NCI-H526 (cell line): ENCODE measurements around the gene CHD3.
A peak's percentile ranks its signal among the peaks of the same experiment; 100 is the strongest.
"Not testable (repeated sequence)": the region's sequence is repeated elsewhere in the genome, so short reads cannot be mapped to it uniquely, and the experiment has no call there.

Experiments
- DNase-seq, 2 experiments: peaks; one replicate each; lab custom pipeline; 2025; lab: John Stamatoyannopoulos, UW

CHD3 gene

DNA sequence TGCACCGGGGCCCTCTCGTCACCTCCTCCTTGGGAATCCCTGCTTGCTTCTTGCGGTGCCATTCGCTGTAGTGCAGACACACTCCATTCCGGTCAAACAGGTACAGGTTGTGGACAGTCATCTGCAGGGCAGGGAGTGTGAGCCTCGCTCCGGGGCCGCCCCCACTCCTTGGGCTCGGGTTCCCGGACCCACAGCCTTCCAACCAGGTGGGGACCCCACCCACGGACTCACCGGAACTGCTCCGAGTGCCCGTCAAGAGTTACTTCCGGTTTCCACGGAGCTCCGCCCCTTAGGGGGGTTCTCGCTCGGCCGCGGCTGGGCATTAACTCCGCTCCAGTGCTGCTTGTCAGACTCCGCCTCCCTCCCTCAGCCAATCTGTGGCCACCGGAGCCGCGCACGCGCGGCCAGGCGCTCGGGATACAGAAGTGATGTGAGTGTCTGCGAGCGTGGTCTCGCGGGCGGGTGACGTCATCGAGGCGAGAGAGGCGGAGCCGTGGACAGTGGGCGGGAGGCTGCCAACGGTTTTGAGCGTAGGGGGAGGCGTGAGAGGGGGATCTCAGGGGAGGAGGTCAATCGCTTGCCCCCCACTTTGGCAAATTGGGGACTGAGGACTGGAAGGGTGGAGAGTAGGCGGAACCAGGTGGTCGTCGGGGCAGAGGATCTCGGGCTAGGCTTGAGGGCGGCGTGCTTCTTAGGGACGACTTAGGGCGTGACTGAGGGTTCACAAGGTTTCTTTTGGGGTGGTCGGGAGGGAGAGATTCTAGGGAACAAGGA is 43.3 kb downstream of the CHD3 start, which contains the start of the genes CNTROB and TRAPPC1:
Gene CNTROB, plus strand, starts transcription at position 498 of the 774 bp plus-strand sequence. CDS start 874 bp downstream, outside the sequence.
Gene TRAPPC1, minus strand, starts transcription at position 238 of the 774 bp plus-strand sequence. Its CDS starts 117 bp downstream, at position 121.
- peak; percentile 92 to 97 for DNase-seq

DNA sequence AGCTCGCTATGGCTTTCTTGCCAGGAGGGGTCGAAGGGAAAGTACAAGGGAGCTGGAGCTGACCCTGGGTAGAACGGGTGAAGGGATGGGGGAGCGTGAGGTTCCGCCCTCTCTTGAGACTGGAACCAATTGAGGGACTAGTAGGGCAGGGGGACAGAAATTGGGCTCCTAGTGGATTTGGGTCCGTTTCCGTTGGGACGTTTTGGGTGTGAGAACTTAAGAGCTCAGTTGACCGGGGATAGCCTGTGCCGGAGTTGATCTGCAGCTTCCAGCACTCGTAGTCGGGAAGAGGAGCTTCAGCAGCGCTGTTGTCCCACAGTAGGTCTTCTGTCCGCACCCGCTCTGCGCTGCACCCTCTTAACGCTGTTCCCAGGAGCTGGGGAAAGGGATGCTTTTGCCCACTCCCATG is 43.9 kb downstream of the CHD3 start:
- DNase-seq, result peak in 1 of 2 experiments; percentile 33

DNA sequence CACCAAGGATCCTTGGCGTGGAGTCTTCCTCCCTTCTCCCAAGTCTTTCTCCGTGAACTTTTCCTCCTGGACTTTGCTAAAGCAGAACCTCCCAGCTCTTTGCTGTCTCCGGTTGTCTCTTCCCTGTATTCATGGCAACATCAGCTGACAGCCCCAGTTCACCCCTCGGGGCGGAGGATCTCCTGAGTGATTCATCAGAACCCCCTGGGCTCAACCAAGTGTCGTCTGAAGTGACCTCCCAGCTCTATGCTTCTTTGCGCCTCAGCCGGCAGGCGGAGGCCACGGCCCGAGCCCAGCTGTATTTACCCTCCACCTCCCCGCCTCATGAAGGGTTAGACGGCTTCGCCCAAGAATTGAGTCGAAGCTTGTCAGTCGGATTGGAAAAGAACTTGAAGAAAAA is 44.4 kb downstream of the CHD3 start:
- DNase-seq, result peak in 1 of 2 experiments; percentile 22

DNA sequence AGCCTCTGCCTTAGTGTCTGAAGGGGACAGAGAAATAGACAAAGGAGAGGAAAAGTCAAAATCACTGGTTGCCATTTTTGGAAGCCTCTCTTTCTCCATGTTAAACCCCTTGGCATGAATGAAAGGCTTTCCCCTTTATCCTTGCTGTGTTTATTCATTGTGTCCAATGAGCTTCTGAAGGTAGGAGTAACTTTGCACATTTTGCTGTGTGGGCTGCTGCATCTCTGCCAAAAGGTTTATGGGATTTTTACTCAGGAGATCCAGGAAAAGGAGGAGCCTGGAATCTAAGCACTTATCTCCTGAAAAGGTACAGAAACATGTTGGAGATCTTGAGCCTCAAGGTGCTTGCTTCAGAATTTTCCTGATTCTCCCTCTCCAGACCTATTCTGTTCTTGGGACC is 47.3 kb downstream of the CHD3 start:
- DNase-seq, result no peak

DNA sequence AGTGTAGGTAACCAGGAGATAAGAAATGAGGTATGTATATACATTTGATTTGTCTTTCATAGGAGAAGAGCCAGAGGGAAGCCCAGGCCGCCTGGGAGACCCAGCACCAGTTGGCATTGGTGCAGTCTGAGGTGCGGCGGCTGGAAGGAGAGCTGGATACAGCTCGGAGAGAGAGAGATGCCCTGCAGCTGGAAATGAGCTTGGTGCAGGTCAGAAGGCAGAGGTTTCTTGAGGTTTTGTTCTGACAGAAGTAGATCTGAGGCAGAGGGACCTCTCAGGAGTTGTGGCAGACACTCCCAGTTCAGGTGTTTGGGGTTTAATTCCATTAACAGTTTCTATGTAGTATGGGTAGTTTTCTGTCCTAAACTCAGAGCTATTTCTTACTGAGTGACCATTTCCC is 51.4 kb downstream of the CHD3 start:
- DNase-seq, result no peak

DNA sequence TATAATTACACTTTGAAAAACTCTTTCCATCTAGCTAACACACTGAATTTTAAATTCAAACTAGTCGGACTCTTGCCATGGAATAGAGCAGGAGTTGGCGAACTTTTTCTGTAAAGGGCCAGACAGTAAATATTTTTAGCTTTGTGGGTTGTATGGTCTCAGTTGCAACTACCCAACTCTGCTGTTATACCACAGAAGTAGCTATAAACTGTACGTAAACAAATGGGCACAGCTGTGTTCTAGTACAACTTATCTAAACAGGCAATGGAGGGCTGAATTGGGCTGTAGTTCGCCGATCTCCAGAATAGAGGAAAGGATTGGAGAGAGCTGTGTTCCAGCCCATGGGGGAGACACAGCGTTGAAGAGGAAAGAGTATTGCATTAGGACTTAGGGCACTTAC is 52.2 kb downstream of the CHD3 start:
- DNase-seq, result no peak

DNA sequence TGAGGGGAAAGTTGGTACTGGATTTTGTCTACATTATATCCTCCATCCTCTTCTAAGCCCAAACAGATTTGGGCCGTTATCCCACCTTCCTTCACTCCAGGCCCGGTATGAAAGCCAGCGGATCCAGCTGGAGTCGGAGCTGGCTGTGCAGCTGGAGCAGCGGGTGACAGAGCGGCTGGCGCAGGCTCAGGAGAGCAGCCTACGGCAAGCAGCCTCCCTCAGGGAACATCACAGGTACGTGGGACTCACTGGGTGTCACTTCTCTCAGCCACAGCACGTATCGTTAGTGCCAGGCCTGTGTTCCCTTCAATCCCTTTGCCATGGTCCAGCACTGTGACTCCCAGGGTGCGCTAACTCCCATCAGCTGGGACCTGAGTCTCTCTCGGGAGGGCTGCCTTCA is 54.7 kb downstream of the CHD3 start:
- no peak for DNase-seq

DNA sequence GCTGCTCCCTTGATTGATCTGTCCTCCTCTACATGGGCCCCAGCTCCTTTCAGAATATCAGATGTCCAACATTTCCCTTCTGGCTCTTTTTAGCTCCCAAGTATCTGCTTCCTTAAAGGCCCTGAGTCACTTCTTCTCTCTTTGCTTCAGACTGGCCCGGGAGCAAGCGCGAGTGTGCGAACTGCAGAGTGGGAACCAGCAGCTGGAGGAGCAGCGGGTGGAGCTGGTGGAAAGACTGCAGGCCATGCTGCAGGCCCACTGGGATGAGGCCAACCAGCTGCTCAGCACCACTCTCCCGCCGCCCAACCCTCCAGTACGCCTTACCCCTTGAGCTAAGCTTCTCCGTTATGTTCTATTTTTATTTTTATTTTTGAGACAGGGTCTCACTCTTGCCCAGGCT is 55.7 kb downstream of the CHD3 start:
- DNase-seq, result no peak

DNA sequence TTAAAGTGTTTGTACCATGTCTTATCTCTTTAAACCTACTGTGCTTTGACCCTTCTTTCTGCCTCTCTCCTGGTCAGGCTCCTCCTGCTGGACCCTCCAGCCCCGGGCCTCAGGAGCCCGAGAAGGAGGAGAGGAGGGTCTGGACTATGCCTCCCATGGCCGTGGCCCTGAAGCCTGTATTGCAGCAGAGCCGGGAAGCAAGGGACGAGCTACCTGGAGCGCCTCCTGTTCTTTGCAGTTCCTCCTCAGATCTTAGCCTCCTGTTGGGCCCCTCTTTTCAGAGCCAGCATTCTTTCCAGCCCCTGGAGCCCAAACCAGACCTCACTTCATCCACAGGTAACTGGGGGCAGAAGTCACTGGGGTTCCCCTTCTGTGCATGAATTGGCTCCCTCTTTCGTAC is 57.1 kb downstream of the CHD3 start:
- no peak for DNase-seq

DNA sequence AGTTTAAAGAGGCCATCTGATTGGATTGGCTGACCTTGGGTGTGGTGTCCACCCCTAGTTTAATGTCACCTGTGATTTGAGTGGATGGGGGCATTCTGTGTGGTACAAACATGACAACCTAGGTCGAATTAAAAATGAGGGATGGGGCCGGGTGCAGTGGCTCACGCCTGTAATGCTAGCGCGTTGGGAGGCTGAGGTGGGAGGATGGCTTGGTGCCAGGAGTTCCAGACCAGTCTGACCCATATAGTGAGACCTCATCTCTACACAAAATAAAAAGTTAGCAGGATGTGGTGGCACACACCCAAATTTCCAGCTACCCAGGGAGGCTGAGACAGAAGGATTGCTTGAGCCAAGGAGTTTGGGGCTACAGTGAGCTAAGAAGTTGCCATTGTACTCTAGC is 57.9 kb downstream of the CHD3 start:
- no peak for DNase-seq

DNA sequence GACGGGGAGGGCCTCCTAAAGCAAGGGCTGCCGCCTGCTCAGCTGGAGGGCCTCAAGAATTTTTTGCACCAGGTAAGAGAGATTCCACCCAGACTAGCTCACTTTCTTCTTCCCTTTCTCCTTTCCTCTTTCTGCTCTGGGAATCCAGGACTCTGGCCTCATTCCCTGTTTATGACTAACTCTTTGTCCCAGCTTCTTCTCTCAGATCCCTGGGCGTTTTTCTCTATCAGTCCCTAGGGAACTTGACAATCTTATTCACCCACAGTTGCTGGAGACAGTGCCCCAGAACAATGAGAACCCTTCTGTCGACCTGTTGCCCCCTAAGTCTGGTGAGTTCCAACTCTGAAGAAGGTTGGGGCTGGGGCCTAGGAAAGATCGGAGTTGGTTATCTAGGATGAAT is 59.1 kb downstream of the CHD3 start:
- DNase-seq, result no peak

DNA sequence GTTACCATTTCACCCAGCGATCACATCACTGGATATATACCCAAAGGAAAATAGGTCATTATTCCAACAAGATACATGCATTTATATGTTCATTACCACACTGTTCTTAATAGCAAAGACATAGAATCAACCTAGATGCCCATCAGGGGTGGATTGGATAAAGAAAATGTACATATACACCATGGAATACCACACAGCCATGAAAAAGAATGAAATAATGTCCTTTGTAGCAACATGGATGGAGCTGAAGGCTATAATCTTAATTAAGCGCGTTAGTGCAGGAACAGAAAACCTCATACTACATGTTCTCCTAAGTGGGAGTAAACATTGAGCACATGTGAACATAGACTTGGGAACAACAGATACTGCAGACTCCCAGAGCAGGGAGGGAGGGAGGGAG is 62.0 kb downstream of the CHD3 start:
- no peak for DNase-seq

DNA sequence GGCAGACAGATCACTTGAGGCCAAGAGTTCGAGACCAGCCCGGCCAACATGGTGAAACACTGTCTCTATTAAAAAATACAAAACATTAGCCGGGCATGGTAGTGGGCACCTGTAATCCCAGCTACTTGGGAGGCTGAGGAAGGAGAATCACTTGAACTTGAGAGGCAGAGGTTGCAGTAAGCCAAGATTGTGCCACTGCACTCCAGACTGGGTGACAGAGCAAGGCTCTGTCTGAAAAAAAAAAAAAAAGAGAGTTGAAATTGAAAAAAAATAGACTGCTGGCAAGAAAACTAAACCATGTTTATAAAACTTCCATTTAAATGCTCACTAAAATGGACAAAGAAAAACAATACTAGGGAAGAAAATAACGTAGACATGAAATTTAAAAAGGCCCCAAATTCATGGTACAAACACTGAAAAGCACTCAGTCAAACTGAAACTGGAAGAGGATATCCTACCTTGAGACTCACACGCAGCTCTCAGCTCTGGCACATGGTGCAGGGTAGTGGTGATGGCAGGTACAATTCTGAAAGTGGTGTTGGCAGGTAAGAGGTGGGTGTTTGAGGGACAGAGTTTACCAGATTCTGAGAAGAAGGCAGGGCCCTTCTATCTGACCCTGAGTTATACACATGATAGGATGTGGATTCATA is 62.7 kb downstream of the CHD3 start:
- no peak for DNase-seq

DNA sequence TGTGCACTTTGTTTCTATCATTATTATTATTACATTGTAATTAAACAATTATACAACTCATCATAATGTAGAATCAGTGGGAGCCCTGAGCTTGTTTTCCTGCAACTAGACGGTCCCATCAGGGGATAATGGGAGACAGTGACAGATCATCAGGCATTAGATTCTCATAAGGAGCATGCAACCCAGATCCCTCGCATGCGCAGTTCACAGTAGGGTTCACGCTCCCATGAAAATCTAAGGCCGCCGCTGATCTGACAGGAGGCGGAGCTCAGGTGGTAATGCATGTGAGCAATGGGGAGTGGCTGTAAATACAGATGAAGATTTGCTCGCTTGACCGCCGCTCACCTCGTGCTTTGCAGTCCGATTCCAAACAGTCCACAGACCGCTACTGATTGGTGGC is 64.7 kb downstream of the CHD3 start:
- not testable (repeated sequence) for DNase-seq

DNA sequence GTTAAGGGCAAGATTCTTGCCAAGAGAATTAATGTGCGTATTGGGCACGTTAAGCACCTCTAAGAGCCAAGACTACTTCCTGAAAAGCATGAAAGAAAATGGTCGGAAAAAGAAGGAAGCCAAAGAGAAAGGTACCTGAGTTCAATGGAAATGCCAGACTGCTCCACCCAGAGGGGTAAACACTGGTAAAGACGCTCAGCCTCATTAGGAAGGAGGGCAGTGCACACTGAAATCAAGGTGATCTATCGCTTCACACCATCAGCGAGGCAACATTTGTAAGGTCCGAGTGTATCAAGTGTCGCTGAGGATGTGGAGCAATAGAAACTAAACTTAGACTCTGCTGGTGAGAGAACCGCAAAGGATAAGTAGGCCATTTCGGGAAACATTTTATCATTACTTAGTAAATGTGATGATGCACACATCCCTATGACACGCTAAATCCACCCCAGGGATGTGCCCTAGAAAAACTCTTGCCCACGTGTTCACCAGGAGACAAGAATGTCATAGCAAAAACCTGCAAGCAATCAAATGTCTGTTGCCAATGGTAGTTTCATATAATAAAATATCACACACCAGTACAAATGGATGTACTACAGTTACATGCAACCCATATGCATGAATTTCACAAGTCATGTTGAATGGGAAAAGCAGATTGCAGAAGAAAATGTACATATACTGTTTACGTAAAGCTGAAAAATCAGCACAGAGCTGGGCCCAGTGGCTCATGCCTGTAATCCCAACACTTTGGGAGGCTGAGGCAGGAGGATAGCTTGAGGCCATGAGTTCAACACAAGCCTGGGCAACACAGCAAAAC is 67.0 kb downstream of the CHD3 start:
- DNase-seq, result no peak

DNA sequence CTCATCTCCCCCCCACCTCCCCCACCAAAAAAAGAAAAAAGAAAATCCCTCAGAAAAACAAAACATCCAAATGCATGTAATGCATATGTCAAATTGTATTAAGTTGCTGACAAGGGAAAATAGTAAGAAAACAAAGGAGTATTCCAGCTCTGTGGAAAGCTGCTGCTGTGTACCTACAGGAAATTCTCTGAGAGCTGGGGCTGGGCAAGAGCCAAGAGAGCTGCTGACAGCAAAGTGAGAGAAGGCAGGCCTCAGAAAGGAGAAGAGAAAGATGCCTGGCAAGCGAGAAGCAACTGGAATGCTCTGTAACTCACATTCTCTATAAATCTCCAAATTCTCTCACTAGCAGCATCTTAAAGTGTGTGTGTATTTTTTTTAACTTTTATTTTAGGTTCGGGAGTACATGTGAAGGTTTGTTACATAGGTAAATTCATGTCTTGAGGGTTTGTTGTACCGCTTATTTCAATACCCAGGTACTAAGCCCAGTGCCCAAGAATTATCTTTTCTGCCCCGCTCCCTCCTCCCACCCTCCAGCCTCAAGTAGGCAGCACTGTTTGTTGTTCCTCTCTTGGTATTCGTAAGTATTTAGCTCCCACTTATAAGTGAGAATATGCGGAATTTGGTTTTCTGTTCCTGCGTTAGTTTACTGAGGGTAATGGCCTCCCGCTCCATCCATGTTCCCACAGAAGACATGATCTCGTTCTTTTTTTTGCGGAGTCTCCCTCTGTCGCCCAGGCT is 67.8 kb downstream of the CHD3 start:
- no peak for DNase-seq

DNA sequence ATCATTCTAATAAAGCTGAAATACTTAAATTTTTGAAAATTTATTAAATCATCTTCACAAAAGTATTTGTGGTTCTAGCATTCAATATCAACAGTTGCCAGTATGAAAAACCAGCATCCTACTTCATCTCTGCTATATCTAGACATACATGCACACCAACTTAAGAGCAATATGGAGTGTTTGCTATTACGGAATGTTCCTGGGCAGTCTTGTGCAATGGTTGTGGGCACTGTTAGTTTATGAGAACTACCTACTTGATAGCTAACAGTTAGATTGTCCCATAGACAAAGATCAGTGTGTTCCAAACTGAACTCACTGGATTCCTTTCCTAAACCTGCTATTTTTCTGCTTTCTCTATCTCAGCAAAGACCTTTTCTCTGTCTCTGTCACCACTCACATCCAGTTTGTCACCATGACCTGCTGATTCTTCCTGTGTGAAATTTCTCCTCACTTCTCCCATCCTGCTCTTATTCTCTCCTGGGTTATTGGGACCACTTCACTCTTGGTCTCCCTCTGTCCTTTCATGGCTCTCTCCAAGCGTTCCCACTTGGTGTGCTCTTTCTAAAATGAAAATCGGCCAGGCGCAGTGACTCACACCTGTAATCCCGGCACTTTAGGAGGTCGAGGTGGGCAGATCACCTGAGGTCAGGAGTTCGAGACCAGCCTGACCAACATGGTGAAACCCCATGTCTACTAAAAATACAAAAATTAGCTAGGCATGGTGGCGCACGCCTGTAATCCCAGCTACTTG is 71.1 kb downstream of the CHD3 start:
- no peak for DNase-seq

DNA sequence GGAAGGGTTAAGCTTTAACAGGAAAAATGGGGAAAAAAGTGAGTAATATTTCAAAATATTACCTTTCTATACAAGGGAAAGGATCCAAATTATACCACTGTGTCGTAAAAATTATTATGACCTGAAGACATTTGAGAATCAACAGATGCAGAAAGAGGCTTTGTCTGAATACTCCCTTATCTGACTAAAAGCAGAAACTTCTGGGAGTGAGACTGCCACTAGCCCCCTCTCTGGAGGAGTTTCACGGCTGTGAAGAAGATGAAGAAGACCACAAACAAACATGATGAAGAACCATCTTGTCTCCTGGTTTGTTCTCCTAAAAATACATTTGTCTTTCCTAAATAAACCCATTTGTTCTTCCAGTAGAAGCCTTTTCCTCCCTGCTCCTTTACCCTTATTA is 72.8 kb downstream of the CHD3 start:
- no peak for DNase-seq
